Karpas-422 (cell line): ENCODE results near the gene KLK10. TPM values are rescaled to one million over a fixed set of nuclear protein-coding genes. Genes with fewer than 3 reads are reported as not detected.

ENCODE experiments used
- DNase-seq: peaks from one replicate; pipeline ENCODE4 v3.0.0-alpha.2; 2015
- H2AFZ ChIP-seq: fragments of 200-600 bp; sonication (generic); 2 replicates; pipeline ENCODE4 v1.6.1; 2014; ENCODE audit warnings: antibody characterized with exemption, low read length, mixed read lengths
- H3K27ac ChIP-seq: fragments of 200-600 bp; sonication (generic); 2 replicates; pipeline ENCODE4 v1.5.1; 2014; ENCODE audit warnings: mild to moderate bottlenecking, low read length, moderate library complexity
- H3K27me3 ChIP-seq: fragments of 200-600 bp; sonication (generic); 2 replicates; pipeline ENCODE4 v1.6.1; 2014; ENCODE audit warnings: low read length, mixed read lengths
- H3K36me3 ChIP-seq: fragments of 200-600 bp; sonication (generic); 2 replicates; pipeline ENCODE4 v1.6.1; 2014; ENCODE audit warnings: low read length, mixed read lengths; ENCODE audit not compliant: insufficient read depth
- H3K4me1 ChIP-seq: fragments of 200-600 bp; sonication (generic); 2 replicates; pipeline ENCODE4 v1.6.1; 2014; ENCODE audit warnings: mild to moderate bottlenecking, low read length, mixed read lengths
- H3K4me2 ChIP-seq: fragments of 200-600 bp; sonication (generic); 2 replicates; pipeline ENCODE4 v1.6.1; 2014; ENCODE audit warnings: low read length, low read depth, mild to moderate bottlenecking; ENCODE audit not compliant: poor library complexity, severe bottlenecking
- H3K4me3 ChIP-seq: fragments of 200-600 bp; sonication (generic); 2 replicates; pipeline ENCODE4 v1.5.1; 2014; ENCODE audit warnings: mild to moderate bottlenecking, antibody characterized with exemption, low read length, mixed read lengths
- H3K79me2 ChIP-seq: fragments of 200-600 bp; sonication (generic); 2 replicates; pipeline ENCODE4 v1.6.1; 2014; ENCODE audit warnings: mild to moderate bottlenecking, low read length, mixed read lengths
- H3K9ac ChIP-seq: fragments of 200-600 bp; sonication (generic); 2 replicates; pipeline ENCODE4 v1.6.0; 2014; ENCODE audit warnings: low read length
- H3K9me2 ChIP-seq: fragments of 200-600 bp; sonication (generic), shearing (Covaris generic); replicated peaks from 2 replicates; pipeline ENCODE4 v1.6.0; 2014; ENCODE audit warnings: mild to moderate bottlenecking, low read length, moderate library complexity; ENCODE audit not compliant: insufficient read depth
- H3K9me3 ChIP-seq: fragments of 300-700, 200-600 bp; sonication (generic); 2 replicates; pipeline ENCODE4 v1.6.1; 2014; ENCODE audit warnings: low read length, mixed read lengths
- H4K20me1 ChIP-seq: fragments of 200-600 bp; sonication (generic); 2 replicates; pipeline ENCODE4 v1.6.1; 2014; ENCODE audit warnings: mild to moderate bottlenecking, antibody characterized with exemption, low read length, low read depth; ENCODE audit not compliant: insufficient read depth
- total RNA-seq: library from RNA; depleted of rRNA; stranded (reverse); fragments of >200 nt; shearing (Covaris generic); gene quantifications from 2 replicates; pipeline ENCODE4 v1.2.3, GENCODE V29; 2014; ENCODE audit warnings: low replicate concordance; rRNA removed

Gene KLK10, protein sequence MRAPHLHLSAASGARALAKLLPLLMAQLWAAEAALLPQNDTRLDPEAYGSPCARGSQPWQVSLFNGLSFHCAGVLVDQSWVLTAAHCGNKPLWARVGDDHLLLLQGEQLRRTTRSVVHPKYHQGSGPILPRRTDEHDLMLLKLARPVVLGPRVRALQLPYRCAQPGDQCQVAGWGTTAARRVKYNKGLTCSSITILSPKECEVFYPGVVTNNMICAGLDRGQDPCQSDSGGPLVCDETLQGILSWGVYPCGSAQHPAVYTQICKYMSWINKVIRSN
- total RNA-seq = not detected in 2 replicates

DNA sequence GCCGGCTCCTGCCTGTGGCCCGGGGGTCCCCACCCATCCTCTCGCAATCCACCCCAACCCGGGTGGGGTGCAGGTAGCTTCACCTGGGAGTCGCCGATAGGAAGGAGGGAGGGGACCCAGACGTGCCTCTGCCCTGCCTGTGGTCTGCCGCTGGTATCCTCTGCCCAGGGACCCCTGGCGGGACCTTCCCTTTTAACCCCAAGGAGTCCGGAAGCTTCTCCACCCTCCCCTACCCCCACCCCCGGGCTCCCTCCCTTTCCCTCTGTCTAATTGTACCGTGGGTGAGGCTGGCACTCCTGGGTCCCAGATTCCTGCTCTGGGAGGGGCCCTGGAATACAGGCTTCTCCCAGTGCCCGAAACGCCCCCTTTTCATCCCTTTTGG is at the start of gene KLK10:
Gene KLK10, minus strand, starts transcription at position 166 of the 382 bp plus-strand sequence. CDS start 579 bp downstream, outside the sequence.
- H3K27me3 ChIP-seq = no peaks in the 10 kb centered on the region
- no peak within 1 kb of the TSS for H2AFZ ChIP-seq
- no peak within 1 kb of the TSS for H3K4me3 ChIP-seq
- no peak within 1 kb of the TSS for H3K27ac ChIP-seq
- peaks cover 3% of the 10 kb centered on the region; the same call in 1 of the 2 replicates for H4K20me1 ChIP-seq
- no peak for DNase-seq
- no peak within 1 kb of the TSS for H3K4me2 ChIP-seq
- H3K9me3 ChIP-seq = no peaks in the 10 kb centered on the region
- no peaks in the 10 kb centered on the region for H3K36me3 ChIP-seq
- H3K9me2 ChIP-seq = no peaks in the 10 kb centered on the region
- H3K4me1 ChIP-seq = no peaks in the 10 kb centered on the region
- H3K79me2 ChIP-seq = no peaks in the 10 kb centered on the region
- H3K9ac ChIP-seq = no peak within 1 kb of the TSS

DNA sequence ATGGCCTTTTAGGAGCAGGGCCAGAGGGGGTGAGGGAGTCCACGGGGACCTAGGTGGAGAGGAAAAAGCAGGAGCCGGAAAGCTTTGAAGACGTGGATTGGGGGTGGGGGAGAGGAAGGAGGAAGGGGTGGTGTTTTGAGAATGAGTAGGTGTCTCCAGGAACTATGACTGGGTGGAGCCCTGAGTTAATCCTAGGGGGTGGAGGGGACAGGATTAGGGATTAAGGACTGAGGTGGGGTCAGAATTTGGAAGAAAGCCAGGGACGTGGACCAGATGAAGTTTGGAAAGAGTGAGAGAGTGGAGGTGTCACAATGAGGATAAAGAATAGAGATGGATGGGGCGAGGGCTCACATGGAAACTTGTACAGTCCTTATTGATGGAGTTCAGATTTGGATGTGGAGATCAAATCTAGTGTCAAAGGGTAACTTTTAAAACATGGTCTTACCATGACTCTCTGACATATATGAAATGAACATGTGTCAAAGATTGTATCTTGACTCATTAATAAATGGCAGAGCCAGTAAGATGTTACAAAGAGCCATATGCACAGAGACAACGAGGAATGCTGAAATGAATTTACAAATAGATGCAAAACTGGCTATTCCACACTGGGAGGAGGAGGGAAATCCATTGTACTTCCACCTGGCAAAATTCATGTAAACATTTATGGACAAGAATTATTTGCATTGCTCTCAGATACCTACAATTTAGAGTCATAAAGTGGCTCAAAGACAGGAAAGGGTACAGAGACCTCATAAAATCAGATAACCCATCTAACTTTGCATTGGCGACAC is 47.1 kb upstream of the KLK10 start:
- Histone ChIP-seq H3K9ac (no peak overlapping the region), H3K79me2 (no peaks in the 10 kb centered on the region), H3K4me2 (no peak overlapping the region), H2AFZ (no peak overlapping the region), H3K9me3 (no peaks in the 10 kb centered on the region), H3K9me2 (0 out of 2 replicates have a peak, but pooled peaks cover 4% of the 10 kb centered on the region), H3K4me1 (no peaks in the 10 kb centered on the region), H4K20me1 (no peaks in the 10 kb centered on the region), H3K27me3 (no peaks in the 10 kb centered on the region), H3K36me3 (no peaks in the 10 kb centered on the region), H3K4me3 (no peak overlapping the region), H3K27ac (no peak overlapping the region)
- no peak for DNase-seq

DNA sequence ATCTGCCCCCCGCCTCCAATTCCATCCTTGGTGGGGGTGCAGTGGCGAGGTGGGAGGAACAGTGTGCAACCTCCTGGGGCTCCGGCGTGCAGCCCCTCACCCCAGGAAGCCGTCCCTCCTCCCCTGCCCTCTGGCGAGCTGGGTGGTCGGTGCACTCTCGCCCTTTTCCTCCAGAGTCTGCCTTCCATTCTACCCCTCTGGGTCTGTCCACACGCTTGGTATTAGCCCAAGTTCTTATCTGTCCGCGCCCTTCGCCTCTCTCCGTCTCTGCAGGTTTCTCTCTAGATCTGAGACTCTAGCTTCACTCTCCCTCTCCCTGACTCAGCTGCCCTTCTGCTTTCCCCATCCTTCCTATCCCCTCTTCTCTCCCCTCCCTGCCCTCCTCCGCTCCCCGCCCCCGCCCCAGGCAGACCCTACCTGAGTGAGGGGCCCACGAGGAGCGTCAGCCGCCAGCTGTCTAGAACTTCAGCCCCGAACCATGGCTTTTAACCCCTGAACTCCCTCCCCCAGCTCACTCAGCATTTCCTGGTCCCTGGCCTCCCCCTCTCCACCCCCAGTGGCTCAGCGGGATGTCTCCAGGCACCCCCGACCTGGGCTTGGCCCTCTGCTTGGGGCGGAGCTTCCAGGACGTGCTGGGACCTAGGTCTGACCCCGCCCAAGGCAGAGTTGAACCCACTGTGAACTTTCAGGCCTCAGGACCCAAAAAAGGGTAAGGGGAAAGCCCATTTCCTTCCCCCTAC is 45.9 kb upstream of the KLK10 start:
- no peak overlapping the region for H2AFZ ChIP-seq
- DNase-seq = no peak
- no peak overlapping the region for H3K27ac ChIP-seq
- H3K4me3 ChIP-seq = no peak overlapping the region
- no peaks in the 10 kb centered on the region for H3K4me1 ChIP-seq
- no peak overlapping the region for H3K9ac ChIP-seq
- H3K79me2 ChIP-seq = no peaks in the 10 kb centered on the region
- no peaks in the 10 kb centered on the region for H4K20me1 ChIP-seq
- no peaks in the 10 kb centered on the region for H3K36me3 ChIP-seq
- H3K9me3 ChIP-seq = no peaks in the 10 kb centered on the region
- no peaks in the 10 kb centered on the region for H3K27me3 ChIP-seq
- no peak overlapping the region for H3K4me2 ChIP-seq
- 0 out of 2 replicates have a peak, but pooled peaks cover 6% of the 10 kb centered on the region for H3K9me2 ChIP-seq

DNA sequence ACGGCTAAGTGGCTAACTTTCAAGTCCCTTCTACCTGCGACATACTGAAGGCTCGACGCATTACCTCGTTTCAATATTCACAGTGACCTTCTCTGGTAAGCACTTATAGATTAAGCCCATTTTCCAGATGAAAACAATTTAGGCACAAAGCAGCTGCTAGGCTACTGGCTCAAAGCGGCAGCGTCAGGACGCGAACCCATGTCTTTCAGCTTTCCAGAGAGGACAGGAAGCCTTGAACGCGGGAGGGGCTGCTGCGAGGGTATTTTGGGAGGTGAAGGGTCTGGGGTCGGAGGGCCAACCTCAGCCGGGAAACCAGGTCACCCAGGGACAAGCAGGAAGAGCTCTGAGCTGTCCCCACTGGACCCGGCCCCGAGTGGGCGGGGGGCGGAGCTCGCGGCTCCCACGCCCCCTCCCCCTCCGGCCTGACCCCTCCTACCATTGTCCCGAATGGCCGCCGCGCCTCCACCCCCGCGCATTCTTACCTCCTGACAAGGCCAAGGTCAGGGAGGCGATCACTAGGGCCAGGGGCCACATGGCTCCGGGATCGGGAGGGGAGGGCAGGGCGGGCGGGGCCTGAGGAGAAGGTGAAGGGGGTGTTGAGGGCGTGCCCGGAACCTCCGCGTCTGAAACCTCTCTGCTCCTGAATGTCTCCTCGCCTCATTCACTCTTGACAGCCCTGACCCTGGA is 45.2 kb upstream of the KLK10 start, which contains the start of gene KLK13:
Gene KLK13, minus strand, starts transcription at position 559 of the 687 bp plus-strand sequence. Its CDS starts 25 bp downstream, at position 534.
- H3K4me1 ChIP-seq = no peaks in the 10 kb centered on the region
- H3K4me3 ChIP-seq = no peak within 1 kb of the TSS
- H3K27ac ChIP-seq = no peak within 1 kb of the TSS
- no peak for DNase-seq
- no peaks in the 10 kb centered on the region for H3K79me2 ChIP-seq
- H3K27me3 ChIP-seq = no peaks in the 10 kb centered on the region
- H3K9me2 ChIP-seq = 0 out of 2 replicates have a peak, but pooled peaks cover 6% of the 10 kb centered on the region
- H4K20me1 ChIP-seq = no peaks in the 10 kb centered on the region
- no peaks in the 10 kb centered on the region for H3K36me3 ChIP-seq
- H3K4me2 ChIP-seq = no peak within 1 kb of the TSS
- H3K9me3 ChIP-seq = no peaks in the 10 kb centered on the region
- no peak within 1 kb of the TSS for H3K9ac ChIP-seq
- H2AFZ ChIP-seq = no peak within 1 kb of the TSS

DNA sequence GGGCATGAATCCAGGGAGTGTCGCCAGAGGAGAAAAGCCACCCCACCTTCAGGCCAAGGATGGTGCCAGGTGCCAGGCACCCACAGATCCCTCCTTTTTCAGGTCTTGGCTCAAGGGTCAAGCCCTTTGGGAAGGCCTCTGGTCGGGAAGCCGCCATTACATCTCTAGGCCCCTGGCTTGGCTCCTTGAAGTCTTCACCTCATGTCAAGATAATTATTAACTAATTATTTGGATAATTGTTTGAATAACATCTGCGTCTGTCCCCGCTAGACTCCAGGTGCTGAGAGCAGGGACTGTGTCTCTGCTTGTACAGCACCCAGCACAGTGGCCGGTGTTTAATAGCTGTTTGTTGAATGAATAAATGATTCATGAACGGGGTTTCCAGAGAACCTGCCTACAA is 44.2 kb upstream of the KLK10 start:
- no peaks in the 10 kb centered on the region for H3K9me3 ChIP-seq
- no peak overlapping the region for H3K4me3 ChIP-seq
- no peaks in the 10 kb centered on the region for H3K36me3 ChIP-seq
- no peak for DNase-seq
- no peak overlapping the region for H3K4me2 ChIP-seq
- H2AFZ ChIP-seq = no peak overlapping the region
- 0 out of 2 replicates have a peak, but pooled peaks cover 6% of the 10 kb centered on the region for H3K9me2 ChIP-seq
- no peaks in the 10 kb centered on the region for H4K20me1 ChIP-seq
- H3K27ac ChIP-seq = no peak overlapping the region
- H3K79me2 ChIP-seq = no peaks in the 10 kb centered on the region
- H3K4me1 ChIP-seq = no peaks in the 10 kb centered on the region
- no peaks in the 10 kb centered on the region for H3K27me3 ChIP-seq
- H3K9ac ChIP-seq = no peak overlapping the region

DNA sequence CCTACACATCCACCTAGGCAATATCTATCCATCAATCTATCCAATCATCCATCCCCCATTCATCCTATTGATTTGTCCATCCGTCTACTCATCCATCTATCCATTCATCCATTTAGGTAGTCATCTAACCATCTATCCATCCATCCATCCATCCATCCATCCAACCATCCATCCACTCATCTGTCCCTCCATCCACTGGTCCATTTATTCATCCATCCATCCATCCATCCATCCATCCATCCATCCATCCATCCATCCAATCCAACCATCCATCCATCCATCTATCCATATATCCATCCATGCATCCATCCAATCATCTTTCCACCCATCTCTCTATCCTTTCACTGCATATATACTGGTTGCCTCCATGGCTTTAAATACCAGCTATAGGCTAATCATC is 41.5 kb upstream of the KLK10 start:
- no peaks in the 10 kb centered on the region for H3K27me3 ChIP-seq
- H3K9me2 ChIP-seq = 0 out of 2 replicates have a peak, but pooled peaks cover 6% of the 10 kb centered on the region
- H3K9ac ChIP-seq = no peak overlapping the region
- no peak overlapping the region for H2AFZ ChIP-seq
- no peak overlapping the region for H3K4me3 ChIP-seq
- H3K4me2 ChIP-seq = no peak overlapping the region
- H3K36me3 ChIP-seq = no peaks in the 10 kb centered on the region
- no peaks in the 10 kb centered on the region for H4K20me1 ChIP-seq
- H3K27ac ChIP-seq = no peak overlapping the region
- H3K79me2 ChIP-seq = no peaks in the 10 kb centered on the region
- H3K4me1 ChIP-seq = no peaks in the 10 kb centered on the region
- no peak for DNase-seq
- no peaks in the 10 kb centered on the region for H3K9me3 ChIP-seq

DNA sequence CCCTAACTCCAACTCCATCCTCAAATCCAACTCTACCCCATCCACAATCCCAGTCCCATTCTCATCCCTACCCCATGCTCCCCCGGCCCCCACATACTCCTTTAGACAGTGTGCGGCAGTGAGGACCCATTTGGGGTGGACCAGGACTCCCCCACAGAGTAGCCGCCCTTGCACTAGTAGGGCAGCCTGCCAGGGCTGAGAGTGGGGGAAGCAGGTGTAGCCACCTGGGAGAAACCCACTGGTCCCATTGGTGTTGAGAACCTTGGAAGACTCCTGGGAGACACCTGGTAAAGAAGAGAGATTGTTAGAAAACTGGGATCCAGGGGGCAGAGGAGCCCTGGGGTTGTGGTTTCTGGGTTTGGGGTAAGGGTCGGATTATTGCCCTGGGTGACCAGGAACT is 40.8 kb upstream of the KLK10 start:
- Histone ChIP-seq H4K20me1 (no peaks in the 10 kb centered on the region), H3K4me2 (no peak overlapping the region), H3K9me2 (0 out of 2 replicates have a peak, but pooled peaks cover 6% of the 10 kb centered on the region), H3K27me3 (no peaks in the 10 kb centered on the region), H2AFZ (no peak overlapping the region), H3K4me1 (no peaks in the 10 kb centered on the region), H3K36me3 (no peaks in the 10 kb centered on the region), H3K9ac (no peak overlapping the region), H3K27ac (no peak overlapping the region), H3K9me3 (no peaks in the 10 kb centered on the region), H3K4me3 (no peak overlapping the region), H3K79me2 (no peaks in the 10 kb centered on the region)
- DNase-seq = no peak
